Endometrial microvascular endothelial cells (primary cell): ENCODE measurements around the gene TSNAX. TPM values are rescaled to one million over a fixed set of nuclear protein-coding genes. Genes with fewer than 3 reads are reported as not detected.
"Not testable (repeated sequence)": the region's sequence is repeated elsewhere in the genome, so short reads cannot be mapped to it uniquely, and the experiment has no call there.

Source experiments
- in situ Hi-C: cut with HindIII; loops from 2 replicates; pipeline ENCODE4 v1.10.0; 2017; ENCODE audit warnings: low sequenced_read_pairs, low pct_unique_long_range_greater_than_20kb; ENCODE audit errors: inconsistent ontology term
- total RNA-seq: library from RNA; depleted of rRNA; stranded (reverse); fragments of >200 nt; gene quantifications from one replicate; pipeline ENCODE4 v1.2.3, GENCODE V29; 2015; ENCODE audit errors: inconsistent ontology term

Gene TSNAX
- total RNA-seq, 1 donor from 2014 or later = 24.6 TPM

- in situ Hi-C loops = no loop called here
Observed at GRCh38 chr1:231592809-231593208, 64.3 kb downstream of the TSNAX start.

- in situ Hi-C loops = not testable (repeated sequence)
Observed at GRCh38 chr1:231593264-231593663, 64.8 kb downstream of the TSNAX start.

- in situ Hi-C loops = no loop called here
Observed at GRCh38 chr1:231594123-231594522, 65.7 kb downstream of the TSNAX start.

- in situ Hi-C loops = no loop called here
Observed at GRCh38 chr1:231594749-231595148, 66.3 kb downstream of the TSNAX start.

- in situ Hi-C loops = no loop called here
Observed at GRCh38 chr1:231596337-231596791, 67.9 kb downstream of the TSNAX start.

GRCh38 chr1:231597971-231598370, 69.5 kb downstream of the TSNAX start:
- in situ Hi-C loops = no loop called here

- in situ Hi-C loops = no loop called here
Observed at GRCh38 chr1:231600458-231600976, 72.0 kb downstream of the TSNAX start.

- in situ Hi-C loops = no loop called here
Observed at GRCh38 chr1:231601824-231602672, 73.6 kb downstream of the TSNAX start.

- in situ Hi-C loops = no loop called here
Observed at GRCh38 chr1:231602673-231602984, 74.2 kb downstream of the TSNAX start.

GRCh38 chr1:231603598-231604275, 75.3 kb downstream of the TSNAX start:
- in situ Hi-C loops = no loop called here

- in situ Hi-C loops = no loop called here
Observed at GRCh38 chr1:231604276-231604621, 75.8 kb downstream of the TSNAX start.

GRCh38 chr1:231605149-231606100, 77.0 kb downstream of the TSNAX start:
- in situ Hi-C loops = no loop called here

- in situ Hi-C loops = no loop called here
Observed at GRCh38 chr1:231606712-231607111, 78.2 kb downstream of the TSNAX start.

- in situ Hi-C loops = no loop called here
Observed at GRCh38 chr1:231610388-231610787, 81.9 kb downstream of the TSNAX start.

- in situ Hi-C loops = no loop called here
Observed at GRCh38 chr1:231611111-231611510, 82.6 kb downstream of the TSNAX start.

- in situ Hi-C loops = no loop called here
Observed at GRCh38 chr1:231611851-231612250, 83.4 kb downstream of the TSNAX start.

- in situ Hi-C loops = no loop called here
Observed at GRCh38 chr1:231612393-231613089, 84.1 kb downstream of the TSNAX start.

- in situ Hi-C loops = no loop called here
Observed at GRCh38 chr1:231613419-231614349, 85.2 kb downstream of the TSNAX start.
